Activated CD4-positive, alpha-beta T cell treated with anti-CD3 and anti-CD28 coated beads for 24 hours (primary cell): ENCODE measurements around the gene IQUB.
"Not testable (repeated sequence)": the region's sequence is repeated elsewhere in the genome, so short reads cannot be mapped to it uniquely, and the experiment has no call there.

ENCODE experiments used
- DNase-seq, 2 donors: peaks; one replicate each; pipeline ENCODE4 v3.0.0-alpha.2; 2020; ENCODE audit warnings: low read depth in 2 of 2

The IQUB gene

GRCh38 chr7:123492485-123492884, 41.9 kb downstream of the IQUB start:
- DNase-seq = no peak

GRCh38 chr7:123485721-123486120, 48.7 kb downstream of the IQUB start:
- DNase-seq = no peak

GRCh38 chr7:123485187-123485586, 49.2 kb downstream of the IQUB start:
- DNase-seq = no peak

GRCh38 chr7:123484199-123484598, 50.2 kb downstream of the IQUB start:
- no peak for DNase-seq

DNA sequence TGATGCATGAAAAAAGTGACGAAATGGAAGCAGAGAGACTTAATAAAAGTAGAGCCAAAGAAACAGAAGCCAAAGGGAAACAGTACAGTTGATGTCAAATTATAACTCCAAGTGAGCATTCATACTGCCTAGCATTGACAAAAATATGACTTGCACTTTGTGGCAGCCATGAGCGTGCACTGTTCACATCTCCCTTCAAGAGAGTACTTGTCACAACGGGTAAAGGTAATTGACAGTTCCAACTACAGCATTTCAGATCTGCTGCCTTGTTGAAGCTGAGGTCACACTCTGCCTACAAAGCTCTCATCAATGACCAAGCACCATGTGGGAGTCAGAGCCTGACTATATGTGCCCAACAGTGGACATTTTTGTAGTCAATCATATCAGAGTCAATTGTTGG, 54.3 kb downstream of the IQUB start:
- DNase-seq = no peak

DNA sequence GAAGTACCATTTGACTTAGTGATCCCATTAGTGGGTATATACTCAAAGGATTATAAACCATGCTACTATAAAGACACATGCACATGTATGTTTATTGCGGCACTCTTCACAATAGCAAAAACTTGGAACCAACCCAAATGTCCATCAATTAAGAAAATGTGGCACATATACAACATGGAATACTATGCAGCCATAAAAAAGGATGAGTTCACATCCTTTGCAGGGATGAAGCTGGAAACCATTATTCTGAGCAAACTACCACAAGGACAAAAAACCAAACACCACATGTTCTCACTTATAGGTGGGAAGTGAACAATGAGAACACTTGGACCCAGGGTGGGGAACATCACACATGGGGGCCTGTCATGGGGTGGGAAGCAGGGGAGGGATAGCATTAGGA, 56.3 kb downstream of the IQUB start:
- DNase-seq = not testable (repeated sequence)

GRCh38 chr7:123472750-123473445, 61.5 kb downstream of the IQUB start:
- no peak for DNase-seq

DNA sequence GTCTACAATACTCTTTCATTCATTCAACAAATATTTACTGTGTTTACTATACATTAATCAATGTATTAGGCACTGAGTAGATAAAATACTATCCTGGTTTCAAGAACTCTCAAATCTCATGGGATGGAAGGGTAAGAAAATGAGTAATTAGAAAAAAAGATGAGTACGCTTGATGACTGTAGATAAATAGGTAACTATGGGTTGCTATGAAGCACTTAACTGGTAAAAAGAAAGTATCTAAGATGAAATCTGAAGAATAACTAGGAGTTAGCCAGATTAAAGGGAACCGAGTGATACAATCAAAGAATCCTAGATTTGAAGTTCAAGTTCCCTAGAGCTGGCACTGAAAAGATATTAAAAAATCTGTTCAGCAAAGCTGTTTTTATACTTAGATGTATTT, 62.1 kb downstream of the IQUB start:
- DNase-seq = no peak

- DNase-seq = no peak
Observed at GRCh38 chr7:123468303-123468702, 66.1 kb downstream of the IQUB start.

- DNase-seq = no peak
Observed at GRCh38 chr7:123463890-123464289, 70.5 kb downstream of the IQUB start.

DNA sequence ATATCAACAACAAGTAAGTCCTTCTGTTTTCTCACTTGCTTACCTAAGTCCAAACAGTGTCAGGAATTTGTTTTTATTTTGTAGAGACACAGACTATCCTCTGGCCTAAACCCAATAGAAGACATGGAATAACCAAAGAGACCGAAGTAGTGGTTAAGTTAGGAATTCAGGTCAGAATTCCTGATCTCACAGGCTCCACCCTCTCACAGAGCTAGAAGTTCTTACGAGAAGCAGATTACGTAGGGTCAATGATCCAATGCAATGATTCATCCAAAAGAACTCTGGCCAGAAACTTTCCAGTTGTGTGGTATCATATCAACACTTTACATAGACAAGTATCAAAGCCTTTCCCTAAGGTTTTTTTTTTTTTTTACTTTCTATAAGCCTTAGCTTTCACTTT, 73.8 kb downstream of the IQUB start:
- DNase-seq = no peak

GRCh38 chr7:123455965-123456470, 78.4 kb downstream of the IQUB start:
- DNase-seq = no peak

DNA sequence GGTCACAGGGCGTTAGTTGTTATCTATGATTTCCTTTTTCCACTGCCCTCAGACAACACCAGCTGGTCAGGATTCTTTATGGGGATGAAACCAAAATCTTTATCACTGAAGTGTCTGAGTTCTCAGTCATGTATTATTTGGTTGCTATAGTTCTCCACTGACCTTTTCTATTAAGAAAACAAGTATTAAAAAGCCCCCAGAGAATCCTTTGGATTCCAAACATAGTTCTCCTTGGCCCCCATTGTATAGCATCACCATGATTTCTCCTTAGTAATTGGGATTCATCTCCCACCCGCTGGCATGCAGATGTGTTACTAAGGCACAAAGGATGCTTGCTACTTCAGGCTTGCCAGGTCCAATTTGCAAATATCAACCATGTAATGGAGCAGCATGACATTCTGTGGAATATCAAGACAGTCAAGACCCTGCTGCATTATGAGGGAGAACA, 94.3 kb downstream of the IQUB start:
- DNase-seq = no peak

- DNase-seq = no peak
Observed at GRCh38 chr7:123439191-123439590, 95.2 kb downstream of the IQUB start.

DNA sequence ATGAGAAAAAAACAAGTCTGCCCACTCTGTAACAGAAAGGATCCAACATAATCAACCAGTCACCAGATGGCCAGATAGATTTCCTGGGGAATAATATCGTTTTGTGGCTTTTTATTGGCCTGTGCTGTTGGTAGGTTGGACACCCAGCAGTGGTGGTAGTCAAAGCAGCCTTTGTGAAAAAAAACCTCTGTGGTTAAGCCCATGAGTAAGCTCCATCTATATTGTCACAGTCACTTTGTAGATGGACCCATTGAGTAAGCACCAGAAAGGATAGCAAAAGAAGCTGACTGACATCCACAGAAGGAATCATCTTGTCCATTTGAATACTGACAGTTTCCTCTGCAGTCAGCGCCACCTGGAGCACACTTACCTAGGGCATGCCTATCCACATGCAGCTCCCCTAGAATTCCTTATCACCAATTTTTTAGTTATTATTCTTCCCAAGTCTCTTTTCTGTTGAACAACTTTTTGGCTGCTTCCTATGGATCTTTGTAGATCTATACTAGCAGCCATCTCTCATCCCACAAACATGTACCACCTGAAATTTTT, 96.9 kb downstream of the IQUB start:
- no peak for DNase-seq

DNA sequence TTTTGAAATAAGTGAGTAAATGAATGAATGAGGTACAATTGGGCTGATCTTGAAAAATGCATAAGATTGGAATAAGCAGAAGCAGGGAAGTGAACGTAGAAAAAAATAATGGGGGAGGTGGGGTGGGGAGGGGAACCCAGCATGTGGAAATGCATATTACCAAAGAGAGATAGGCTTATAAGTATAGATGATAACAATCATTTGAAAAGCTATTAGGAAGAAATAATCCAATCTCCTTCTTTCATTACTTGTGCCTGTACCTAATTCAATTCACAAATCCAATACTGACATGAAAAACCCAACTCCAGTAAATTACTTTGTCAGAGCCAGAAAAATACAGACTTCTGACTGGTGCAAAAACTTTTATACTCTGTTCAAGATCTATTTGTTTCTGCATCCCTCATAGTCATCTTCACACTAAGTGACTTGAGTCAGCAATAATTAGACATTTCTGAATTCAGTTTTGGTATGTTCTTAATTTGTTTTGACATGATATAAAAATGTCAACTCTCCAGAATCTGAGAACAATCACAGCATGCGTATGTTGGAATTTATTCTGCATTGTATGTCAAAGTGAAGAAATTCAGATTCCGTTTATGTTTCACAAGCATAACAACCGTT, 99.2 kb downstream of the IQUB start:
- DNase-seq = no peak

GRCh38 chr7:123433665-123434064, 100.7 kb downstream of the IQUB start:
- DNase-seq = no peak

DNA sequence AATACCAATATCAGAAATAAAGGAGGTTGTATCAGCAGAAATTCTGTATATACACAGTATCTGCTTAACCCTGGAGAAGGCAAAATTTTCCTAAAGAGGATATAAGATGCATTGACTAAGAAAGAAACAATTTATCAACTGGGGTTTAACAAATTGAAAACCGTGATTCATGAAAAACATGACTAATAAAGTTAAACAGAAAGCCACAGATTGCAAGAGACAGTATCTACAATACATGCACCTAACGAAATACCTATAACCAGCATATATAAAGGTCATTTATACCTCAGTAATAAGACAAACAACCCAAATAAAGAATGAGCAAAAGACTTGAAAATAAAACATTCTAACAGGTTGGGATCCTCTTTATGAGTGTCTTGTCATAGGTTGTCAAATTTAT, 101.8 kb downstream of the IQUB start:
- no peak for DNase-seq

GRCh38 chr7:123431075-123431614, 103.2 kb downstream of the IQUB start:
- DNase-seq = no peak

GRCh38 chr7:123425246-123425645, 109.1 kb downstream of the IQUB start:
- DNase-seq = no peak

DNA sequence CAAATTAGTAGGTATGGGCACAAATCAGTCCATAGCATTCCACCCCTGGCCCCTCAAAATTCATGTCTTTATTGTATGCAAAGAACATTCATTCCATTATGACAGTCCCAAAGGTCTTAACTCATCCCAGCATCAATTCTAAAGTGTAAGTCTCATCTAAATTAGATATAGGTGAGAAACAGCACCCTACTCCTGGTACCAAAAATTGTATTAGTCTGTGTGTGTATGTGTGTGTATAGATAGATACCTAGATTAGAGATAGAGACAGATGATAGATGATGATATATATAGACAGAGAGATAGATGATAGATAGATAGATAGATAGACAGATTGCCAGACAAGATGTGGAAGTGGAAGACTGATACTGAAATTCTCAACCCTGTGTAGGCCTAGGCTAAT, 109.9 kb downstream of the IQUB start:
- no peak for DNase-seq

GRCh38 chr7:123423622-123424021, 110.8 kb downstream of the IQUB start:
- DNase-seq = no peak

- no peak for DNase-seq
Observed at GRCh38 chr7:123417580-123417979, 116.8 kb downstream of the IQUB start.
